Stimulated activated naive CD8-positive, alpha-beta T cell treated with anti-CD3 and anti-CD28 coated beads, Interleukin-15, Interleukin-2, amounts not matched to agents 100 ng/mL and 50 ng/mL, for 24 hours (primary cell): ENCODE measurements around the gene RASGRF2.

Source experiments
- H3K27ac Mint-ChIP-seq: one replicate; pipeline ENCODE4 v1.8.0; 2021; ENCODE audit warnings: mild to moderate bottlenecking, mixed read lengths
- H3K27me3 Mint-ChIP-seq: one replicate; pipeline ENCODE4 v1.8.0; 2021; ENCODE audit warnings: mixed read lengths
- H3K36me3 Mint-ChIP-seq: one replicate; pipeline ENCODE4 v1.8.0; 2021; ENCODE audit warnings: low read depth, mixed read lengths
- H3K4me1 Mint-ChIP-seq: one replicate; pipeline ENCODE4 v1.8.0; 2021; ENCODE audit warnings: low read depth, mixed read lengths
- H3K4me3 Mint-ChIP-seq: one replicate; pipeline ENCODE4 v1.8.0; 2021; ENCODE audit warnings: mild to moderate bottlenecking, mixed read lengths
- H3K9me3 Mint-ChIP-seq: one replicate; pipeline ENCODE4 v1.8.0; 2021; ENCODE audit warnings: mixed read lengths

Gene RASGRF2

GRCh38 chr5:81156732-81157131, 196.6 kb downstream of the RASGRF2 start:
- Mint-ChIP-seq H3K4me3 (no peak overlapping the region), H3K27ac (no peak overlapping the region), H3K27me3 (no peaks in the 10 kb centered on the region), H3K4me1 (peaks cover 3% of the 10 kb centered on the region), H3K36me3 (peaks cover 39% of the 10 kb centered on the region), H3K9me3 (peaks cover 19% of the 10 kb centered on the region)

- no peak overlapping the region for H3K4me3 Mint-ChIP-seq
- H3K36me3 Mint-ChIP-seq = peaks cover 6% of the 10 kb centered on the region
- H3K27ac Mint-ChIP-seq = no peak overlapping the region
- no peaks in the 10 kb centered on the region for H3K27me3 Mint-ChIP-seq
- peaks cover 22% of the 10 kb centered on the region for H3K4me1 Mint-ChIP-seq
- H3K9me3 Mint-ChIP-seq = no peaks in the 10 kb centered on the region
Measured at GRCh38 chr5:81161012-81161601, 200.9 kb downstream of the RASGRF2 start.

GRCh38 chr5:81162501-81162900, 202.3 kb downstream of the RASGRF2 start:
- no peak overlapping the region for H3K27ac Mint-ChIP-seq
- H3K4me1 Mint-ChIP-seq = peaks cover 19% of the 10 kb centered on the region

GRCh38 chr5:81163651-81164050, 203.5 kb downstream of the RASGRF2 start:
- Mint-ChIP-seq H3K4me3 (no peak overlapping the region), H3K27me3 (no peaks in the 10 kb centered on the region), H3K27ac (no peak overlapping the region), H3K36me3 (no peaks in the 10 kb centered on the region), H3K4me1 (peaks cover 18% of the 10 kb centered on the region), H3K9me3 (no peaks in the 10 kb centered on the region)

More at GRCh38 chr5:81162501-81162900, 202.3 kb downstream of the RASGRF2 start:
- Mint-ChIP-seq H3K9me3 (no peaks in the 10 kb centered on the region), H3K27me3 (no peaks in the 10 kb centered on the region), H3K36me3 (no peaks in the 10 kb centered on the region), H3K4me3 (no peak overlapping the region)

GRCh38 chr5:81164476-81164875, 204.3 kb downstream of the RASGRF2 start:
- Mint-ChIP-seq H3K4me3 (no peak overlapping the region), H3K4me1 (peaks cover 18% of the 10 kb centered on the region), H3K27ac (no peak overlapping the region), H3K36me3 (no peaks in the 10 kb centered on the region), H3K27me3 (no peaks in the 10 kb centered on the region), H3K9me3 (no peaks in the 10 kb centered on the region)

GRCh38 chr5:81164936-81165335, 204.8 kb downstream of the RASGRF2 start:
- Mint-ChIP-seq H3K27ac (no peak overlapping the region), H3K9me3 (no peaks in the 10 kb centered on the region), H3K36me3 (peaks cover 3% of the 10 kb centered on the region), H3K4me1 (peaks cover 18% of the 10 kb centered on the region), H3K4me3 (no peak overlapping the region), H3K27me3 (no peaks in the 10 kb centered on the region)

- no peaks in the 10 kb centered on the region for H3K27me3 Mint-ChIP-seq
- H3K27ac Mint-ChIP-seq = peak overlapping the region; percentile 77
- peaks cover 18% of the 10 kb centered on the region for H3K4me1 Mint-ChIP-seq
- H3K4me3 Mint-ChIP-seq = no peak overlapping the region
- peaks cover 9% of the 10 kb centered on the region for H3K36me3 Mint-ChIP-seq
- H3K9me3 Mint-ChIP-seq = no peaks in the 10 kb centered on the region
Measured at GRCh38 chr5:81165493-81166119, 205.4 kb downstream of the RASGRF2 start.

- H3K9me3 Mint-ChIP-seq = no peaks in the 10 kb centered on the region
- peaks cover 18% of the 10 kb centered on the region for H3K4me1 Mint-ChIP-seq
- peaks cover 9% of the 10 kb centered on the region for H3K36me3 Mint-ChIP-seq
- no peak overlapping the region for H3K27ac Mint-ChIP-seq
- no peak overlapping the region for H3K4me3 Mint-ChIP-seq
- no peaks in the 10 kb centered on the region for H3K27me3 Mint-ChIP-seq
Measured at GRCh38 chr5:81166430-81166829, 206.3 kb downstream of the RASGRF2 start.

GRCh38 chr5:81167078-81167477, 206.9 kb downstream of the RASGRF2 start:
- Mint-ChIP-seq H3K4me1 (peaks cover 18% of the 10 kb centered on the region), H3K4me3 (no peak overlapping the region), H3K9me3 (no peaks in the 10 kb centered on the region), H3K27ac (no peak overlapping the region), H3K36me3 (peaks cover 9% of the 10 kb centered on the region), H3K27me3 (no peaks in the 10 kb centered on the region)

GRCh38 chr5:81167544-81167943, 207.4 kb downstream of the RASGRF2 start:
- Mint-ChIP-seq H3K27ac (no peak overlapping the region), H3K4me3 (no peak overlapping the region), H3K9me3 (no peaks in the 10 kb centered on the region), H3K27me3 (no peaks in the 10 kb centered on the region), H3K36me3 (peaks cover 9% of the 10 kb centered on the region), H3K4me1 (peaks cover 18% of the 10 kb centered on the region)

- no peak overlapping the region for H3K27ac Mint-ChIP-seq
Measured at GRCh38 chr5:81169924-81170323, 209.8 kb downstream of the RASGRF2 start.

GRCh38 chr5:81171769-81172168, 211.6 kb downstream of the RASGRF2 start:
- no peak overlapping the region for H3K4me3 Mint-ChIP-seq
- H3K9me3 Mint-ChIP-seq = no peaks in the 10 kb centered on the region
- H3K36me3 Mint-ChIP-seq = peaks cover 9% of the 10 kb centered on the region
- H3K27me3 Mint-ChIP-seq = no peaks in the 10 kb centered on the region
- no peak overlapping the region for H3K27ac Mint-ChIP-seq
- H3K4me1 Mint-ChIP-seq = no peaks in the 10 kb centered on the region

More at GRCh38 chr5:81169924-81170323, 209.8 kb downstream of the RASGRF2 start:
- no peaks in the 10 kb centered on the region for H3K9me3 Mint-ChIP-seq
- H3K36me3 Mint-ChIP-seq = peaks cover 9% of the 10 kb centered on the region
- no peaks in the 10 kb centered on the region for H3K27me3 Mint-ChIP-seq
- no peak overlapping the region for H3K4me3 Mint-ChIP-seq
- peaks cover 2% of the 10 kb centered on the region for H3K4me1 Mint-ChIP-seq

- Mint-ChIP-seq H3K27me3 (no peaks in the 10 kb centered on the region), H3K27ac (no peak overlapping the region), H3K36me3 (peaks cover 9% of the 10 kb centered on the region), H3K9me3 (no peaks in the 10 kb centered on the region), H3K4me1 (no peaks in the 10 kb centered on the region), H3K4me3 (no peak overlapping the region)
Measured at GRCh38 chr5:81172710-81173109, 212.5 kb downstream of the RASGRF2 start.

- no peaks in the 10 kb centered on the region for H3K9me3 Mint-ChIP-seq
- peaks cover 4% of the 10 kb centered on the region for H3K4me1 Mint-ChIP-seq
- no peaks in the 10 kb centered on the region for H3K36me3 Mint-ChIP-seq
- H3K4me3 Mint-ChIP-seq = no peak overlapping the region
- no peak overlapping the region for H3K27ac Mint-ChIP-seq
- no peaks in the 10 kb centered on the region for H3K27me3 Mint-ChIP-seq
Measured at GRCh38 chr5:81177061-81177460, 216.9 kb downstream of the RASGRF2 start.

GRCh38 chr5:81179959-81180358, 219.8 kb downstream of the RASGRF2 start:
- H3K4me3 Mint-ChIP-seq = no peak overlapping the region
- H3K9me3 Mint-ChIP-seq = no peaks in the 10 kb centered on the region
- H3K4me1 Mint-ChIP-seq = peaks cover 11% of the 10 kb centered on the region
- no peaks in the 10 kb centered on the region for H3K36me3 Mint-ChIP-seq
- no peak overlapping the region for H3K27ac Mint-ChIP-seq
- no peaks in the 10 kb centered on the region for H3K27me3 Mint-ChIP-seq
